Neural crest cell (in vitro differentiated cells): Measurements from ENCODE around the gene MYT1. TPM values are rescaled to one million over a fixed set of nuclear protein-coding genes. Genes with fewer than 3 reads are reported as not detected.

Experiments
- DNase-seq: peaks from one replicate; pipeline ENCODE4 v3.0.0; 2021; ENCODE audit warnings: low read depth, mixed read lengths, low spot score
- H3K27ac Mint-ChIP-seq: one replicate; pipeline ENCODE4 v1.8.0; 2021; ENCODE audit warnings: mild to moderate bottlenecking, mixed read lengths; ENCODE audit not compliant: unreplicated experiment
- H3K27me3 Mint-ChIP-seq: 2 replicates; pipeline ENCODE4 v1.8.0; 2021; ENCODE audit warnings: low read depth, mild to moderate bottlenecking, mixed read lengths
- H3K36me3 Mint-ChIP-seq: 2 replicates; pipeline ENCODE4 v1.8.0; 2021; ENCODE audit warnings: low read depth, mild to moderate bottlenecking, mixed read lengths
- H3K4me1 Mint-ChIP-seq: 2 replicates; pipeline ENCODE4 v1.8.0; 2021; ENCODE audit warnings: mixed read lengths
- H3K4me3 Mint-ChIP-seq: one replicate; pipeline ENCODE4 v1.8.0; 2021; ENCODE audit warnings: mild to moderate bottlenecking, mixed read lengths
- H3K9me3 Mint-ChIP-seq: 2 replicates; pipeline ENCODE4 v1.8.0; 2021; ENCODE audit warnings: mixed read lengths
- total RNA-seq: library from RNA; stranded (reverse); gene quantifications from 2 replicates; pipeline ENCODE4 v1.2.1, GENCODE V29; 2021
- TF ChIP-seq, protein P1 (sequence below): fragments of 200-600 bp; sonication (generic); conservative IDR thresholded peaks from 2 replicates; pipeline ENCODE4 v1.5.0; 2021; ENCODE audit warnings: antibody characterized with exemption, mild to moderate bottlenecking

MYT1 gene
- total RNA-seq, 1 donor from 2014 or later: 4.3 TPM

DNA sequence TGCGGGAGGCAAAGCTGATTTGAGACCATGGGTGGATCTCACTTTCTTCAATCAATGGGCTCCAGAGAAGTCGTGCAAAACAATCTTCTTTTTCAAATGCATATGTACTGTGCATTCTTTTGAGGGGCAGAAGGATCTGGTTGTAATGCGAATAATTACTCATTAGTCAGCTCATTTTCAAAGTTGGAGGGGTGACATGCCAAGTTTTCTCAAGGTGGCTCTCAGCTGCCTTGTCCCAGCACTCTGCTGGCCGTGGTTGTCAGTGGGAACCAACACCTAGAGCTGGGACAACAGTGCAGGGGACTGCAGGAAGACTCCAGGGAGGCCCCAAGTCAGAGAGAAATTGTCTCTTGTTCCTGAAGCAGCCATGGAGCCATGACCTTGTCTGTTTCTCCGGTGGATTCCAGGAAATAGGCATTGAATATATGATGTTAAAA is 25.3 kb downstream of the MYT1 start:
- Mint-ChIP-seq H3K27ac (peak overlapping the region; percentile 79), H3K4me1 (peaks cover 60% of the 10 kb centered on the region), H3K9me3 (peaks cover 3% of the 10 kb centered on the region), H3K4me3 (peak overlapping the region; percentile 45), H3K36me3 (peaks cover 3% of the 10 kb centered on the region), H3K27me3 (no peaks in the 10 kb centered on the region)
- TF ChIP-seq, protein P1, sequence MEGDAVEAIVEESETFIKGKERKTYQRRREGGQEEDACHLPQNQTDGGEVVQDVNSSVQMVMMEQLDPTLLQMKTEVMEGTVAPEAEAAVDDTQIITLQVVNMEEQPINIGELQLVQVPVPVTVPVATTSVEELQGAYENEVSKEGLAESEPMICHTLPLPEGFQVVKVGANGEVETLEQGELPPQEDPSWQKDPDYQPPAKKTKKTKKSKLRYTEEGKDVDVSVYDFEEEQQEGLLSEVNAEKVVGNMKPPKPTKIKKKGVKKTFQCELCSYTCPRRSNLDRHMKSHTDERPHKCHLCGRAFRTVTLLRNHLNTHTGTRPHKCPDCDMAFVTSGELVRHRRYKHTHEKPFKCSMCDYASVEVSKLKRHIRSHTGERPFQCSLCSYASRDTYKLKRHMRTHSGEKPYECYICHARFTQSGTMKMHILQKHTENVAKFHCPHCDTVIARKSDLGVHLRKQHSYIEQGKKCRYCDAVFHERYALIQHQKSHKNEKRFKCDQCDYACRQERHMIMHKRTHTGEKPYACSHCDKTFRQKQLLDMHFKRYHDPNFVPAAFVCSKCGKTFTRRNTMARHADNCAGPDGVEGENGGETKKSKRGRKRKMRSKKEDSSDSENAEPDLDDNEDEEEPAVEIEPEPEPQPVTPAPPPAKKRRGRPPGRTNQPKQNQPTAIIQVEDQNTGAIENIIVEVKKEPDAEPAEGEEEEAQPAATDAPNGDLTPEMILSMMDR: no peak
- DNase-seq: no peak

DNA sequence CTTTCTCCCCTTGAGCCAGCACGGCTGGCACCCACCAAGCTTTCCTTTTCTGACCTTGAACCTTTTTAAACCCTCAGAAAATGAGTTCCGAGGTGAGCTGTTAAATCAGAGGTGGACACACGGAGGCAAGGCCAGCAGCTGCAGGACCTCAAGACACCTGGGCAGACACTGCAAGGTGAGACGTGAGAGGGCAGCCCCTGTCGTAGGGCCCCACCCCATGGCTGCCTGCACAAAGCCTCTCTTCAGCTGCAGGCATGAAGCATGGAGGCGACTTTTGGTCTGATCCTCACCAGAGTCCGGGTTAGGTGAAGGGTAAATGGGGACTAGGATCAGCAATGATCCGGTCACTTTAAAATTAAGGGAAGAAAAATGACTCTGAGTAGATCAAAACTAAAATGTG is 25.7 kb downstream of the MYT1 start:
- Mint-ChIP-seq H3K4me3 (no peak overlapping the region), H3K27me3 (no peaks in the 10 kb centered on the region), H3K27ac (peak overlapping the region; percentile 6), H3K4me1 (peaks cover 56% of the 10 kb centered on the region), H3K36me3 (peaks cover 3% of the 10 kb centered on the region), H3K9me3 (peaks cover 3% of the 10 kb centered on the region)
- TF ChIP-seq, protein P1: no peak
- no peak for DNase-seq

DNA sequence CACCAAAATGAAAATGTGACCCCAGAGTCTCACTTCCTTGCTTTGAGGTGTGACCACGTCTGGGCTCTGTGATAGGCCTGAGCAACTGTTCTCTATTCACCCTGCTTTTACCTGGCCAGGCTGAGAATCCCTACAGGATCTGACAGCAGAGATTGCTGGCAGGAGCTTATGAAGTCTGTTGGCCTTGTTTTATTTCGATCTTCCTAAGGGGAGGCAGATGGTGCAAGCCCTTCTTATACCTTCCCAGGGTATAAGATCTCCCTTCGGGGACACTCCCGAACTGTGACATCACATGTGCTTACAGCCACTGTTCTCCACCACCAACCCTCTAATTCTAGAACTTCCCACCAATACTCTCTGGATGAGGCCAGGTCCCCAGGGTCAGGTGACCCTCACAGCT is 26.8 kb downstream of the MYT1 start:
- Mint-ChIP-seq H3K27ac (no peak overlapping the region), H3K9me3 (peaks cover 3% of the 10 kb centered on the region), H3K27me3 (no peaks in the 10 kb centered on the region), H3K36me3 (peaks cover 3% of the 10 kb centered on the region), H3K4me3 (no peak overlapping the region), H3K4me1 (peaks cover 59% of the 10 kb centered on the region)
- TF ChIP-seq, protein P1: no peak
- no peak for DNase-seq

DNA sequence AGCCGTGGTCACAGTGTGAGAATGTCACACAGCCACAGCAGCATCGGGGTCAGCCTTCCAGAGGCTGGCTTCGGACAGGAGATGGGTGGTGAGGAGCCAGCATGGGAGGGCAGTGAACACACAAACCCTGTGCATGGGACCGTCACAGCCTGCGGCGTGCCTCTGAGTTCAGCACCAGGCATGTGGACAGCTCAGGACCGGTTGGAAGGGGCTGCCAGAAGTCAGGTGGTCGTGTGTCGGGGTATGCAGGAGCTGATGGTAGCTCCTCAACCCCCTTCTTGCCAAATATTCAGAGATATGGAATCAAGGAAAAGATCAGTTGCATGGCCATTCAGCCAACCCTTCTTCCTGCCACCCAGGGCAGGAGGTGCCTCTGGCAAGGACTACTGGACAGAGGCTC is 28.2 kb downstream of the MYT1 start:
- Mint-ChIP-seq H3K27ac (no peak overlapping the region), H3K4me1 (peaks cover 70% of the 10 kb centered on the region), H3K27me3 (no peaks in the 10 kb centered on the region), H3K9me3 (no peaks in the 10 kb centered on the region), H3K4me3 (no peak overlapping the region), H3K36me3 (no peaks in the 10 kb centered on the region)
- DNase-seq: peak; percentile 51
- TF ChIP-seq, protein P1: no peak

DNA sequence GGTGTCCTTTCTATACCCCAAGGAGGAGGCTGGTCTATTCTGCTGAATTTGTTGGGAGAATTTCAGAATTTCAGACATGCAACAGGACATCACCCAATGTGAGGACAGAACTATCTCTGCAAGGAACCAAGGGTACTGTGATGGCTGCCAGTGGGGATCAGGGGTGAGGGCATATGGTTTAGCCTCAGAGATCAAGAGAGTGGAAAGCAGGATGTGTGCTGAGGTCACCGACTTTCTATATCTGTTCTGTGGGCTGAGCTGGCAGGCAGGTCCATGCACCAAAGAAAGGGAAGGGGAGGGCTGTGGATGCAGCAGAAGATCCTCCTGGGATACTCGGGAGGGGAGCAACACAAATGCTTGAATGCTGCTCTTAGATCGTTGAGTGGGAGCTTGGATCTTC is 28.8 kb downstream of the MYT1 start:
- peaks cover 66% of the 10 kb centered on the region for H3K4me1 Mint-ChIP-seq
- no peaks in the 10 kb centered on the region for H3K36me3 Mint-ChIP-seq
- H3K27me3 Mint-ChIP-seq: no peaks in the 10 kb centered on the region
- no peak for DNase-seq
- H3K9me3 Mint-ChIP-seq: no peaks in the 10 kb centered on the region
- TF ChIP-seq, protein P1: no peak
- H3K27ac Mint-ChIP-seq: no peak overlapping the region
- H3K4me3 Mint-ChIP-seq: no peak overlapping the region

DNA sequence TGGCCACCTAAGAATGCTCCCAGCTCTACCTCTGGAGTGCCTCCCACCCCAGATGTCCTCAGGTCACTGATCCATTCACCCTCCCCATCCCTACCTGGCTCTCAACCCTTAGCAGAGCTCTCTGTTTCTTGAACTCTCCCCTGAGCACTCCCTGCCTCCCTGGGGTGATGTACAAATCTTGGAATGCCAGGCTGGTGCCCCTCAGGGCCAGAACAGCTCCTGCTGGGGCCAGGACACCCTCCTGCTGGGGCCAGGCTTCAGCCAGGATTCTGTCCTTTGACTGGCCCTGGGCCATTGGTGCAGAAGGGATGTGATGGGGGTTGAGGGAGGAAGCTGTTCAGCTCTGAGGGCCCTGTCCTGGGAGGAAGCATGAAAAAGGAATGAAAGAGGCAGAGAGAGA is 30.0 kb downstream of the MYT1 start:
- TF ChIP-seq, protein P1: no peak
- H3K36me3 Mint-ChIP-seq: no peaks in the 10 kb centered on the region
- H3K4me3 Mint-ChIP-seq: no peak overlapping the region
- DNase-seq: no peak
- no peaks in the 10 kb centered on the region for H3K27me3 Mint-ChIP-seq
- no peak overlapping the region for H3K27ac Mint-ChIP-seq
- H3K9me3 Mint-ChIP-seq: no peaks in the 10 kb centered on the region
- peaks cover 54% of the 10 kb centered on the region for H3K4me1 Mint-ChIP-seq
